CD4-positive, CD25-positive, alpha-beta regulatory T cell (primary cell): ENCODE results near the gene SNRNP70. TPM values are rescaled to one million over a fixed set of nuclear protein-coding genes. Genes with fewer than 3 reads are reported as not detected.
"Not testable (repeated sequence)": the region's sequence is repeated elsewhere in the genome, so short reads cannot be mapped to it uniquely, and the experiment has no call there.

Source experiments
- ATAC-seq, 2 donors: fragments of 150-1000 bp; cut with Tn5 transposase; one replicate each; pipeline ENCODE4 v1.10.0; 2021; ENCODE audit warnings: low read depth in 2 of 2, moderate number of reproducible peaks in 2 of 2, moderate library complexity in 1 of 2
- DNase-seq, 3 donors: peaks; one replicate each; pipeline versions ENCODE4 v3.0.0 to v3.0.0-alpha.2; 2012 to 2022; ENCODE audit warnings: mixed read lengths in 1 of 3
- H3K27ac ChIP-seq: one replicate; pipeline ENCODE4 v1.7.0; 2013; ENCODE audit warnings: mild to moderate bottlenecking, low read length; ENCODE audit not compliant: insufficient read depth, poor library complexity, severe bottlenecking
- H3K27me3 ChIP-seq: one replicate; pipeline ENCODE4 v1.7.0; 2013; ENCODE audit warnings: low read length; ENCODE audit not compliant: control insufficient read depth, insufficient read depth
- H3K36me3 ChIP-seq: one replicate; pipeline ENCODE4 v1.7.0; 2013; ENCODE audit warnings: mild to moderate bottlenecking, low read length, moderate library complexity; ENCODE audit not compliant: control insufficient read depth, insufficient read depth
- H3K4me1 ChIP-seq: 2 replicates; pipeline ENCODE4 v1.7.0; 2013; ENCODE audit warnings: mild to moderate bottlenecking, low read length; ENCODE audit not compliant: insufficient read depth, control insufficient read depth, poor library complexity, severe bottlenecking
- H3K4me3 ChIP-seq: one replicate; pipeline ENCODE4 v1.7.0; 2013; ENCODE audit warnings: low read depth, mild to moderate bottlenecking, low read length, moderate library complexity
- H3K9me3 ChIP-seq, 2 experiments: 1 replicate in 1 of 2; 2 replicates in 1 of 2; pipeline ENCODE4 v1.7.0; 2013; ENCODE audit warnings: low read length in 2 of 2, mild to moderate bottlenecking in 1 of 2, moderate library complexity in 1 of 2; ENCODE audit not compliant: control insufficient read depth in 2 of 2
- H3K27ac Mint-ChIP-seq, 3 donors: one replicate each; pipeline ENCODE4 v1.8.0; 2020 to 2022; ENCODE audit warnings: mild to moderate bottlenecking in 3 of 3, mixed read lengths in 3 of 3, moderate library complexity in 2 of 3
- H3K27me3 Mint-ChIP-seq: one replicate; pipeline ENCODE4 v1.8.0; 2022; ENCODE audit warnings: mild to moderate bottlenecking, mixed read lengths
- H3K36me3 Mint-ChIP-seq: one replicate; pipeline ENCODE4 v1.8.0; 2020; ENCODE audit warnings: mixed read lengths
- H3K4me1 Mint-ChIP-seq, 4 donors: one replicate each; pipeline ENCODE4 v1.8.0; 2020 to 2022; ENCODE audit warnings: mixed read lengths in 4 of 4, mild to moderate bottlenecking in 1 of 4
- H3K4me3 Mint-ChIP-seq, 4 donors: one replicate each; pipeline ENCODE4 v1.8.0; 2020 to 2022; ENCODE audit warnings: mild to moderate bottlenecking in 4 of 4, mixed read lengths in 4 of 4, moderate library complexity in 3 of 4
- H3K9me3 Mint-ChIP-seq, 7 donors: one replicate each; pipeline ENCODE4 v1.8.0; 2020 to 2022; ENCODE audit warnings: mixed read lengths in 7 of 7, mild to moderate bottlenecking in 3 of 7, moderate library complexity in 2 of 7
- polyA plus RNA-seq, 4 donors: library from polyadenylated mRNA; unstranded; fragments of 300-500 nt; fragmentation: Illumina TruSeq; gene quantifications; one replicate each; pipeline ENCODE4 v1.2.3, GENCODE V29; 2021
- total RNA-seq: library from RNA; stranded (reverse); gene quantifications from one replicate; pipeline ENCODE4 v1.2.3, GENCODE V29; 2022

The SNRNP70 gene
- total and polyA plus RNA-seq, 5 donors from 2014 or later, result 45.5 to 381 (median 54.8) TPM

DNA sequence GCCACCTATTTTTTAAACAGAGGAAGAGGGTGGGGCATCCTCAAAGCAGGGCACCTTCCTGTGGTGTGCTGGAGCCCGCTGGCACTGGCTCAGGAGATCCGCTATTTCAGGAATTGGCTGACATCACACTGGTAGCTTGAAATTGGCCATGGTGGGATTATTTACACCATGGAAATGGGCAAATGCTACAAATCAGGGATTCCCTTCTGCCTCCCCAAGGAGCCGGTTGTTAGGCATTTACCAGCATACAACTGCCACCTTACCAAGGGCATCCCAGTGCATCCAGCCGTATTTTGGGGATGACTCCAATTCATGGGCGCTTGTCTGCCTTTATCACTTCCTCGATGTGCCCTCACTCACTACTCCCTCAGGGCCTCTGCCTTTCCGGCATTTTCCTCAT lies 55.7 kb downstream of the SNRNP70 start:
- Mint-ChIP-seq H3K4me3 (no peak overlapping the region), H3K4me1 (peaks cover 0 to 14% (median 14%) of the 10 kb centered on the region in 4 donors), H3K9me3 (no peaks in the 10 kb centered on the region), H3K27me3 (peaks cover 27% of the 10 kb centered on the region), H3K36me3 (peaks cover 3% of the 10 kb centered on the region), H3K27ac (peak overlapping the region in 1 of 3 donors; percentile 92)
- Histone ChIP-seq H3K4me1 (peaks cover 13% of the 10 kb centered on the region), H3K9me3 (no peaks in the 10 kb centered on the region), H3K27me3 (no peaks in the 10 kb centered on the region), H3K4me3 (no peak overlapping the region), H3K27ac (no peak overlapping the region), H3K36me3 (no peaks in the 10 kb centered on the region)
- DNase-seq (no peak), ATAC-seq (no peak)

DNA sequence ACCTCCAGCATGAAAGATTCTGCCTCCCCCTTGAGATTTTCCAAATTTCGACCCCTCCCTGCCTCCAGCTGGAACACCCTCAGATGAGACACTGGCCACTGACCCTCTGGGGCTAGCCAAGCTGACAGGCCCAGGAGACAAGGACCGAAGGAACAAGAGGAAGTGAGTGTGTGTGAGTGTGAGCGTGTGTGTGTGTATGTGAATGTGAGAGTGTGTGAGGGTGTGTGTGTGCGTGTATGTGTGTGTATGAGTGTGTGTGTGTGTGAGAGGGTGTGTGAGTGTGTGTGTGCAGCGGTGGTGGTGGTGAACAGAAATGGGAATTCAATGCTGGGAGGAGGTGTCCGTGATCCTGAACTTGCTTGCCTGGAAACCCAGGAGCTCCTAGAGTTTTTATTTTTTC lies 56.1 kb downstream of the SNRNP70 start:
- peaks cover 16% of the 10 kb centered on the region for H3K4me1 ChIP-seq
- ATAC-seq (no peak), DNase-seq (no peak)
- no peak overlapping the region for H3K4me3 ChIP-seq
- Mint-ChIP-seq H3K9me3 (no peaks in the 10 kb centered on the region), H3K27me3 (peaks cover 31% of the 10 kb centered on the region), H3K4me1 (peaks cover 0 to 18% (median 14%) of the 10 kb centered on the region in 4 donors), H3K27ac (peak overlapping the region in 1 of 3 donors; percentile 92), H3K4me3 (no peak overlapping the region), H3K36me3 (peaks cover 3% of the 10 kb centered on the region)
- no peak overlapping the region for H3K27ac ChIP-seq
- no peaks in the 10 kb centered on the region for H3K27me3 ChIP-seq
- no peaks in the 10 kb centered on the region for H3K9me3 ChIP-seq
- no peaks in the 10 kb centered on the region for H3K36me3 ChIP-seq

DNA sequence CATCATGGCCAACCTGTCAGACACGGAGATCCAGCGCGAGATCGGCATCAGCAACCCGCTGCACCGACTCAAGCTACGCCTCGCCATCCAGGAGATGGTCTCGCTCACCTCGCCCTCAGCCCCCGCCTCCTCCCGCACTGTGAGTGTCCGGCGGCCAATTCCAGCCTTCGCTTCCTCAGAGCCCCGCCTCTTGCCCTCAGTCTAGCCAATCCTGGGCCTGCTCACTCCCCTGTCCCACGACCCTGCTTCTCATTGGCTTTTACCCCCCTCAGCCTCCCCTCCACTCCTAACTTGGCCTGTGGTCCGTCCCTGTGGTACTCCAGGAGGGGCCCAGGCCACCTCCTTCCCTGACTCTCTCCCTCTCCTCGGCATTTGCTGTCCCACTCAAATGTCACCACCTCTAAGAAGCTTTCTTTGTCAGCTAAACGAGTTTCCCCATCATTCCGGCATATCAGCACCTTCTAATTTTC lies 57.6 kb downstream of the SNRNP70 start:
- Histone ChIP-seq H3K36me3 (no peaks in the 10 kb centered on the region), H3K4me3 (no peak overlapping the region), H3K9me3 (no peaks in the 10 kb centered on the region), H3K27me3 (peaks cover 7% of the 10 kb centered on the region), H3K4me1 (peaks cover 16% of the 10 kb centered on the region), H3K27ac (no peak overlapping the region)
- no peaks in the 10 kb centered on the region for H3K9me3 Mint-ChIP-seq
- DNase-seq (peak in 1 of 3 donors; percentile 82), ATAC-seq (peak; percentile 75 to 77)
- H3K4me1 Mint-ChIP-seq, result peaks cover 0 to 19% (median 14%) of the 10 kb centered on the region in 4 donors
- peak overlapping the region in 1 of 3 donors; percentile 25 for H3K27ac Mint-ChIP-seq
- H3K36me3 Mint-ChIP-seq, result peaks cover 3% of the 10 kb centered on the region
- H3K27me3 Mint-ChIP-seq, result peaks cover 47% of the 10 kb centered on the region
- peak overlapping the region in 2 of 4 donors; percentile 31 to 80 for H3K4me3 Mint-ChIP-seq

DNA sequence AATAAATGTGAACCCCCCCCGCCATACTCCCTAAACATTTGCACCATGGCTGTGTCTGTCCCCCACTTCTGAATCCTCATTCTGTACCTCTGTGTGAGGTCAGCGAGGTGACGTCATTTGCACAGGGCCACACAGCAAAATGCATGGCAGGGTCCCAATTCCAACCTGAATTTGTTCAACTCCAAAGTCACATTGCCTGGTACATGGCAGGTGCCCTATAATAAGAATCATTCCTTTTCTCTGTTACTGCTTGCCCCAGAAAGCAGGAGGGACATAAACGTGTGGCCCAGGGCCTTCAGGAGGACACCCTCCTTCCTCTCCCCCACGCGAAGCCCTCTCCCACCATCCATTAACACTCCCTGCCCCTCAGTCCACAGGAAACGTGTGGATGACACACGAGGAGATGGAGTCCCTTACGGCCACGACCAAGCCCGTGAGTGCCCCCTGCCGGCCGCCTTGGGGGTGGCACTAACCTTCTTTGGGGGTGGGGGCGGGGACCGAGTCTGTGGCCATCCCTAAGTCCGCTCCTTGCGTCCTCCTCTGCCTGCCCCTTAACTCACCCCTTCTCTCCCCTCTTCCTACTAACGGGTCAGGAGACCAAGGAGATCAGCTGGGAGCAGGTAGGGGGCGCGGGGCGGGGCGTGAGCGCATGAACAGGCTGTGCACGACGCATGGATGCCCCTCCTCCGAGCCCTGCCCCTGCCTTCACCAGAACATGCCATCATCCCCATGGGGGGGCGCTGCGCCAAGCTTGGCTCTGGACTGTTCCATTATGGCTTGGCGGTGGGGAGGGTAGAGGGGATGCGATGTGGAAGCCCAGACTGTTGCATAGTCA lies 60.5 kb downstream of the SNRNP70 start:
- Histone ChIP-seq H3K4me3 (no peak overlapping the region), H3K27ac (no peak overlapping the region), H3K9me3 (peaks cover 0 to 4% of the 10 kb centered on the region in 2 experiments), H3K4me1 (peaks cover 37% of the 10 kb centered on the region), H3K36me3 (no peaks in the 10 kb centered on the region), H3K27me3 (peaks cover 13% of the 10 kb centered on the region)
- peaks cover 3% of the 10 kb centered on the region for H3K36me3 Mint-ChIP-seq
- H3K27ac Mint-ChIP-seq, result peak overlapping the region in 2 of 3 donors; percentile 19 to 84
- peaks cover 72% of the 10 kb centered on the region for H3K27me3 Mint-ChIP-seq
- peaks cover 0 to 44% (median 27%) of the 10 kb centered on the region in 4 donors for H3K4me1 Mint-ChIP-seq
- H3K9me3 Mint-ChIP-seq, result no peaks in the 10 kb centered on the region
- peak; percentile 45 to 51 for ATAC-seq
- peak; percentile 64 to 72 (median 71) for DNase-seq
- H3K4me3 Mint-ChIP-seq, result peak overlapping the region in 1 of 4 donors; percentile 8

DNA sequence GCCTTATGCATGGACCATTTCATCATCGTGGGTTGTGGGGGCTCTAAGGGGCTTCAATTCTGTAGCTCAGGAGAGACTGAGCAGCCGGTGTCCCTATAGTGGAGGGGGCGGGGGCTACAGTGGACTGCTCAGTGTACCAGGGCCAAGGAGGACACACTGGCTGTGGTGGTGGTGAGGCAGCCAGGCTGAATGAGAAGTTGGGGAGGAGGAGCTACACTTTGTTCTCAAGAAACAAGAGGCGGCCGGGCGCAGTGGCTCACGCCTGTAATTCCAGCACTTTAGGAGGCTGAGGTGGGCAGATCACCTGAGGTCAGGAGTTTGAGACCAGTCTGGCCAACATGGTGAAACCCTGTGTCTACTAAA lies 61.1 kb downstream of the SNRNP70 start:
- not testable (repeated sequence) for H3K27ac Mint-ChIP-seq, H3K4me3 Mint-ChIP-seq

DNA sequence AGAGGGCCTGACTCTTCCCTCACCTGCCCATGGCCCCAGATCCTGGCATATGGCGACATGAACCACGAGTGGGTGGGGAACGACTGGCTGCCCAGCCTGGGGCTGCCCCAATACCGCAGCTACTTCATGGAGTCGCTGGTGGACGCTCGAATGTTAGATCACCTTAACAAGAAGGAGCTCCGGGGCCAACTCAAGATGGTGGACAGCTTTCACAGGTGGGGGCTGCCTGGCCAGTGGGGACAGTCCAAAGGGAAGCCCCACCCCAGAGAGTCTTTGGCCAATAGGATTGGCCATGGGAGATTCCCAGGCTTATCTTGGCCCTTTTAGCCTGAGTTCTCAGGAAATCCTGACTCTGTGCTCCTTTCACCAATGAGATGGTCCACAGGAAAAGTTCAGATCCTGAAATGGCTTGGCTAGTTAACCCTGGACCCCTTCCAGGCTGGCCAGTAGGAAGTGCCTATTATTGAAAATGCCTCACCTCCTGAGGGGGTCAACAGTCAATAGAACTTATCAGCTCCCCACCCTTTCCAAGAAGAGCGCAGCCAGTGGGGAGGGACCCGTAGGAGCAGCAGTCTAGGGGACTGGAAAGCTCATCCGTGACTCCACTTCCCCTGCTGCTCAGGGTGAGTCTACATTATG lies 62.9 kb downstream of the SNRNP70 start:
- Mint-ChIP-seq H3K36me3 (peaks cover 3% of the 10 kb centered on the region), H3K4me1 (peaks cover 0 to 50% (median 24%) of the 10 kb centered on the region in 4 donors), H3K4me3 (peak overlapping the region; percentile 13 to 89 (median 72)), H3K27me3 (peaks cover 83% of the 10 kb centered on the region), H3K9me3 (peaks cover 0 to 4% (median 0%) of the 10 kb centered on the region in 7 donors), H3K27ac (no peak overlapping the region)
- Histone ChIP-seq H3K27ac (no peak overlapping the region), H3K27me3 (peaks cover 20% of the 10 kb centered on the region), H3K4me3 (no peak overlapping the region), H3K9me3 (peaks cover 0 to 12% of the 10 kb centered on the region in 2 experiments), H3K4me1 (peaks cover 41% of the 10 kb centered on the region), H3K36me3 (no peaks in the 10 kb centered on the region)
- no peak for ATAC-seq
- DNase-seq, result no peak

More for the DNA sequence above, 61.1 kb downstream of the SNRNP70 start:
- Mint-ChIP-seq H3K27me3 (peaks cover 72% of the 10 kb centered on the region), H3K4me1 (peaks cover 0 to 46% (median 27%) of the 10 kb centered on the region in 4 donors)
- not testable (repeated sequence) for ATAC-seq, H3K36me3 Mint-ChIP-seq, H3K4me3 ChIP-seq, H3K27ac ChIP-seq, H3K9me3 Mint-ChIP-seq, H3K9me3 ChIP-seq, H3K36me3 ChIP-seq, DNase-seq
- peaks cover 18% of the 10 kb centered on the region for H3K27me3 ChIP-seq
- peaks cover 43% of the 10 kb centered on the region for H3K4me1 ChIP-seq

DNA sequence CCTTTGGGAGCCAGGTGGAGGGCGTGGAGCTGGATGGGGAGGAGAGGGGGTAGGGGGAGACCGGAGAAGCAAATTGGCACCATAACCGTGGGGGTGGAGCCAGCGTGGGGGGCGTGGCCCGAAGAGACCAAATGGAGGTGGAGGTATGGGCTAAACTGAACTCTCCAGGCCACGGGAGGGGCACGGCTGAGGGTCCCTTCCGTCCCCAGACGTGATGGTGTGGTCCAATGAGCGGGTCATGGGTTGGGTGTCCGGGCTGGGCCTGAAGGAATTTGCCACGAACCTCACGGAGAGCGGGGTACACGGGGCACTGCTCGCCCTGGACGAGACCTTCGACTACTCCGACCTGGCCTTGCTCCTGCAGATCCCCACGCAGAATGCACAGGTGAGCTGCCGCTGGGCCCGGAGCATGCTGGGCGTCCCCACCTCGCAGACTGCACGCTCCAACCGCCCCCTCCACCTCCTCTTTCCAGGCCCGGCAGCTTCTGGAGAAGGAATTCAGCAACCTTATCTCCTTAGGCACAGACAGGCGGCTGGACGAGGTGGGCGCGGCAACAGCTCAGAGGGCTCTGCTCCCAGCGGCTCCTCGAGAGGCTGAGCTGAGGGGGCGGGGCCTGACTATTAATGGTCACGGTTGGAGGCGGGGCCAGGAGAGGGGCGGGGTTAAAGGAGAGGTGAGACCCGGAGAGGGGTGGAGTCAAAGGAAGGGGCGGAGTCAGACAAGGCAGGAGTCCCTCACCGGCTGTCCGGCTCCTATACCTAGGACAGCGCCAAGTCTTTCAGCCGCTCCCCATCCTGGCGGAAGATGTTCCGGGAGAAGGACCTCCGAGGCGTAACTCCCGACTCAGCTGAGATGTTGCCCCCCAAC lies 63.8 kb downstream of the SNRNP70 start:
- peaks cover 41% of the 10 kb centered on the region for H3K4me1 ChIP-seq
- DNase-seq (peak; percentile 60 to 70 (median 69)), ATAC-seq (peak; percentile 41 to 47)
- Mint-ChIP-seq H3K27ac (peak overlapping the region in 1 of 3 donors; percentile 65), H3K4me1 (peaks cover 0 to 53% (median 25%) of the 10 kb centered on the region in 4 donors), H3K36me3 (peaks cover 3% of the 10 kb centered on the region), H3K9me3 (peaks cover 0 to 7% (median 2%) of the 10 kb centered on the region in 7 donors), H3K4me3 (peak overlapping the region; percentile 72 to 89 (median 79)), H3K27me3 (peaks cover 89% of the 10 kb centered on the region)
- H3K27me3 ChIP-seq, result peaks cover 20% of the 10 kb centered on the region
- no peaks in the 10 kb centered on the region for H3K36me3 ChIP-seq
- H3K27ac ChIP-seq, result no peak overlapping the region
- peaks cover 0 to 12% of the 10 kb centered on the region in 2 experiments for H3K9me3 ChIP-seq
- H3K4me3 ChIP-seq, result peak overlapping the region; percentile 32
